Spinal cord (tissue), 10 donors: ENCODE measurements around the gene YTHDF2. TPM values are rescaled to one million over a fixed set of nuclear protein-coding genes. Genes with fewer than 3 reads are reported as not detected.
"Not testable (repeated sequence)": the region's sequence is repeated elsewhere in the genome, so short reads cannot be mapped to it uniquely, and the experiment has no call there.

Experiments
- DNase-seq, 6 donors: peaks; one replicate each; pipeline versions ENCODE4 v3.0.0 to v3.0.0-alpha.2; 2013 to 2015; ENCODE audit warnings: low spot score in 6 of 6, low read depth in 4 of 6
- H3K27ac ChIP-seq: one replicate; pipeline ENCODE4 v1.5.1; 2013; ENCODE audit warnings: low read depth, low read length, control low read depth
- H3K27me3 ChIP-seq: one replicate; pipeline ENCODE4 v1.6.1; 2013; ENCODE audit warnings: low read length; ENCODE audit not compliant: control insufficient read depth, insufficient read depth
- H3K36me3 ChIP-seq: one replicate; pipeline ENCODE4 v1.6.1; 2013; ENCODE audit warnings: low read length; ENCODE audit not compliant: control insufficient read depth, insufficient read depth
- H3K4me1 ChIP-seq: one replicate; pipeline ENCODE4 v1.6.1; 2013; ENCODE audit warnings: low read length; ENCODE audit not compliant: control insufficient read depth, insufficient read depth
- H3K4me3 ChIP-seq: one replicate; pipeline ENCODE4 v1.5.1; 2013; ENCODE audit warnings: low read depth, low read length, control low read depth
- H3K9me3 ChIP-seq: one replicate; pipeline ENCODE4 v1.6.1; 2013; ENCODE audit warnings: low read length; ENCODE audit not compliant: control insufficient read depth, insufficient read depth
- WGBS: methylation state at CpG from one replicate; pipeline ENCODE4 v1.1.5; 2013; ENCODE audit warnings: missing lambda C conversion rate; ENCODE audit not compliant: insufficient coverage; 5-methylcytosine and 5-hydroxymethylcytosine counted together
- long read RNA-seq, 4 donors: transcript quantifications; one replicate each; lab custom pipeline, GENCODE V29; 2026
- polyA plus RNA-seq, 2 donors: library from polyadenylated mRNA; unstranded; fragments of 120-200 nt; gene quantifications; one replicate each; pipeline ENCODE4 v1.2.1, GENCODE V29; 2013; ENCODE audit not compliant: insufficient read length in 2 of 2
- total RNA-seq, 2 donors: library from RNA; depleted of rRNA in 1 of 2; stranded (reverse); fragments of 120-200 nt in 1 of 2; fragments of >200 nt in 1 of 2; gene quantifications; one replicate each; pipeline versions ENCODE4 v1.2.3 to v1.2.4, GENCODE V29; 2013 to 2014
- donor health status: healthy.

Gene YTHDF2
- total RNA-seq (10 to 100 TPM; 46.9 to 48.7 TPM), polyA plus RNA-seq (10 to 100 TPM; 56.1 to 66.5 TPM)
- long read RNA-seq, donor 1, transcript YTHDF2-201 (5 exons, 2,925 nt): major isoform, 18 of 53 reads
- long read RNA-seq, donor 1, partial matches to known transcripts: 34 of 53 reads
- long read RNA-seq, donor 1, other reads (novel, unspliced or antisense): 0 of 53 reads
- long read RNA-seq, donor 2, transcript YTHDF2-201 (5 exons, 2,925 nt): major isoform, 6 of 12 reads
- long read RNA-seq, donor 2, partial matches to known transcripts: 5 of 12 reads
- long read RNA-seq, donor 2, other reads (novel, unspliced or antisense): 0 of 12 reads
- long read RNA-seq, donor 3, transcript YTHDF2-201 (5 exons, 2,925 nt): major isoform, 5 of 13 reads
- long read RNA-seq, donor 3, partial matches to known transcripts: 8 of 13 reads
- long read RNA-seq, donor 3, other reads (novel, unspliced or antisense): 0 of 13 reads
- long read RNA-seq, donor 4, transcript YTHDF2-201 (5 exons, 2,925 nt): major isoform, 8 of 38 reads
- long read RNA-seq, donor 4, partial matches to known transcripts: 27 of 38 reads
- long read RNA-seq, donor 4, other reads (novel, unspliced or antisense): 0 of 38 reads

DNA sequence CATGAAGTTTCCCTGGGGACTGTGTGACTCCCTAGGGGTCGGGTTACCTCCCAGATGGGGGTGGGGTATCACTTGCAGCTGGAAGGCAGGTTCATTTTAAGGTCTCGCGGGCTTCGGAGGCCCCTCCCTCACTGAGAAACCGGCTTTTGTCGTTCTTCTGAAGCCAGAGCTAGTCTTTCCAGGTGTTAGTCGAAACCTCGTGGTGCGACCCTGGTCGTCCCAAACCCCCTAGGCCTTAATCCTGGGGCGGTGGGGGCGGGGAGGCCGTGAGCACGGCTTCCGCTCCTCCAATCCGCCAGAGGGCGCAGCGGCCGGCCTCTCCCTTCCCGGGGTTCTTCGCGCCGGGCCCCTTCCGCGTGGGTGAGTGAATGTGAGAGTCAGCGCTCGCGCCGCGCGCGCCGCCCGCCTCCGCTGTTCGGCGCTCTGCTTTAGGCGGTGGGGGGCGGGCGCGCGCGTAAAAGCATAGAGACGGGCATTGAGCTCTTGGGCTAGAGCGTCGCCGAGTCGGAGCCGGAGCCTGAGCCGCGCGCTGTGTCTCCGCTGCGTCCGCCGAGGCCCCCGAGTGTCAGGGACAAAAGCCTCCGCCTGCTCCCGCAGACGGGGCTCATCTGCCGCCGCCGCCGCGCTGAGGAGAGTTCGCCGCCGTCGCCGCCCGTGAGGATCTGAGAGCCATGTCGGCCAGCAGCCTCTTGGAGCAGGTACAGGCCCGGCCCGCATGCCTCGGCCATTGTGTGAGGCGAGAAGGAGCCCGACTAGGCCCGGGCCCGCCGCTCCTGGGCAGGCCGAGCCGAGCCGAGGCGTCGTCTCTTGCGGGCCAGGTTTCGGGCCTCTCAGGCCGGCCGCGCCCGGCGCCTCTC is at the start of gene YTHDF2:
TSS of gene YTHDF2 (plus strand) at position 491 of the 857 bp plus-strand sequence. CDS start at position 672, 181 bp downstream.
- Histone ChIP-seq H3K4me1 (peaks cover 10% of the 10 kb centered on the region), H3K27ac (peak within 1 kb of the TSS; percentile 92), H3K36me3 (peaks cover 20% of the 10 kb centered on the region), H3K27me3 (no peaks in the 10 kb centered on the region), H3K9me3 (no peaks in the 10 kb centered on the region), H3K4me3 (peak within 1 kb of the TSS; percentile 89)
- WGBS: under 1% methylated on average over 92 of the region's 92 CpGs
- DNase-seq: peak; percentile 85 to 99 (median 97)

DNA sequence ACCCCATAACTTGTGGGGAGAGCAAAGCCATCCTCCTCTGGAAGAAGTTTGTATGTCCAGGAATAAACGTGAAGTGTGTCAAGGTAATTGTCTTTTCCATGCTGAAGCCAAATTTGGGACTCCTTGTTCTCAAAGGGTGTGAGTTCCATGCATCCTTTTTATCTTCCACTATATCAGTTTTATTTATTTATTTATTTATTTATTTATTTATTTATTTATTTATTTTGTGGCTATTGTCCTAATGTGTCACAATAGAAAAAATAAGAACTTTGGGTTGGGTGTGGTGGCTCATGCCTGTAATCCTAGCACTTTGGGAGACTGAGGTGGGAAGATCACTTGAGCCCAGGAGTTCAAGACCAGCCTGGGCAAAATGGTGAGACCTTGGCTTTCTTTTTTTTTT is 45.1 kb upstream of the YTHDF2 start:
- DNase-seq, H3K4me1 ChIP-seq, H3K4me3 ChIP-seq, H3K27ac ChIP-seq, H3K27me3 ChIP-seq, H3K9me3 ChIP-seq: not testable (repeated sequence)
- H3K36me3 ChIP-seq: peaks cover 31% of the 10 kb centered on the region
- no CpG with 5 or more reads among the region's 1 CpG for WGBS

DNA sequence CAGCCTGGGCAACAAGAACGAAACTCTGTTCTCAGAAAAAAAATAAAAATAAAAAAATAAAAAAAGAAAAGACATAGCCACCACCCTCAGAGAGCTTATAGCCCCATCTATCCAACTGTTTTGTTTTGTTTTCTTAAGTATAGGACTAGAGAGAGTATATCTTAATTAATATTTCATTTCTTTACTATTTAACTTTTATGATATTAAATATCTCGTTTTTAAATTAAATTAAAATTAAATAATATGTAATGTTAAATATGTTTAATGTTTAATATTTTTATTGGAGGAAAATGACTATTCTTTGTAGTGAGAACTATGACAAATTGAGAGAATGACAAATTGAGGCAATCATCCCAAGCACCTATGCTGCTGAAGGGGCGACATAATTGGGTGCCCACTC is 33.1 kb upstream of the YTHDF2 start:
- no peak for DNase-seq
- Histone ChIP-seq H3K27ac (no peak overlapping the region), H3K9me3 (no peaks in the 10 kb centered on the region), H3K36me3 (peaks cover 66% of the 10 kb centered on the region), H3K4me3 (no peak overlapping the region), H3K27me3 (no peaks in the 10 kb centered on the region), H3K4me1 (no peaks in the 10 kb centered on the region)
- no CpG with 5 or more reads among the region's 3 CpGs for WGBS

DNA sequence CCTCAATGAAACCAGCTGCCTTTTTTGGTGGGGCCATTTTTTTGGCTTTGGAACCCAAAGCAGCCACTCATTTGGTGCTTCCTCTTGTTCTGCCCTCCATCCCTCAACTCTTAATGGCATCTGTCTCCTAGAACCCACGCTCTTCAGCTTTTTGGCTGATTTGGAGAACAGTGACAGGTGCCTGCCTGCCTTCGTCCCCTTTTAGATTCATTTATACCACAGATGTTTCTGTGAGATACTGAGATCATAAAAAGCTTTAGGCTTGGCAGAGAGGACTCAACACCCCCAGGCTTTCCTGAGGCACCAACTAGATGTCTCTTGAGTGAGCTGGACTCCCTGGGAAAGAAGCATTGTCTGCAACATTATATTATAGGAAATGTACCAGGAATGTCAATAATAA is 20.4 kb upstream of the YTHDF2 start:
- no peaks in the 10 kb centered on the region for H3K27me3 ChIP-seq
- DNase-seq: no peak
- H3K27ac ChIP-seq: no peak overlapping the region
- WGBS: no CpG with 5 or more reads among the region's 2 CpGs
- no peaks in the 10 kb centered on the region for H3K9me3 ChIP-seq
- H3K4me1 ChIP-seq: no peaks in the 10 kb centered on the region
- H3K4me3 ChIP-seq: no peak overlapping the region
- H3K36me3 ChIP-seq: peaks cover 27% of the 10 kb centered on the region

DNA sequence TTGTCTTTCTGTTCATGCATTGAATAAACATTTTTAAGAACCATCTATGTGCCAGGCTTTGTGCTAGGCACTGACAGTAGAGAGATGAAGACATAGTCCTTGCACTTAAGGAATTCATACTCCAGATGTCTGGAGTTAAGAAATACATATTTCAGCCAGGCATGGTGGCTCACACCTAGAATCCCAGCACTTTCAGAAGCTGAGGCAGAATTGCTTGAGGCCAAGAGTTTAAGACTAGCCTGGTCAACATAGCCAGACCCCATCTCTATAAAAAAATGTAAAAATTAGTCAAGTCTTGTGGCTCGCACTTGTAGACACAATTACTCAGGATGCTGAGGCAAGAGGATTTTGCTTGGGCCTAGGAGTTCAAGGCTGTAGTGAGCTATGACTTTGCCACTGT is 18.6 kb upstream of the YTHDF2 start:
- H3K36me3 ChIP-seq: peaks cover 19% of the 10 kb centered on the region
- no peaks in the 10 kb centered on the region for H3K4me1 ChIP-seq
- no CpG with 5 or more reads among the region's 1 CpG for WGBS
- no peak for DNase-seq
- no peaks in the 10 kb centered on the region for H3K9me3 ChIP-seq
- H3K27ac ChIP-seq: no peak overlapping the region
- H3K27me3 ChIP-seq: no peaks in the 10 kb centered on the region
- no peak overlapping the region for H3K4me3 ChIP-seq

DNA sequence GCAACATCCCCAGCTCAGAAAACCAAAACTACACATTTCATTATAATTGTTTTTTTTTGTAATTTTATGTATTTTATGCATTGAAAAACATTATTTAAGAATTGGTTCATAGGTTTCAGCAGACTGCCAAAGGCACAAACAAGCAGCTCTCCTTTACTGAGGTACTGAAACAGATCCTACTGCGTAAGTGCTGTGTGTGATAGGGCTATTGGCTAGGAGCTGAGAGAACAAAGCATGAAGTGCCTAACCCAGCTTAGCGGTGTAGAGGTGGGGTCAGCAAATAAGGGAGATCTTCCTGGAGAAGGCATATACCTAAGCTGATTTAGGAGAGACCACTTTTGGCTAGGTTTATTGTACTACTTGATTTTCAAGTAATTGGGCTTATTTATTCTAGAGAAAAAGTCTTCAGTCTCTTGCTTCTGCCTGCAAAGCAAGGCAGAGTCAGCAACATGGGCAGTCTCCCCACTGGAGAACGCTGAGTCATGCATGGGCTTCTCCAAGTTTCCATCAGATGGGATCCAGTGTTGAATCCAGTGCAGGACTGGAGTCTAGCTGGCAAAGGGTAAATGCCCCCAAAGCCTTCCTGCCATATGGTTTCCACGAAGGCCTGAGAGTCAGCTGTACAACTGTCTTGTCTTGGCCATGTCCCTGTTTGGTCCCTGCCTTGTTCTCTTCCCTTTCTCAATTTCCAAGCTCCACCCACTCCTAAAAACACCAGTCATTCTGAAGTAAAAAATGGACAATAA is 18.0 kb upstream of the YTHDF2 start:
- H3K4me3 ChIP-seq: no peak overlapping the region
- peaks cover 16% of the 10 kb centered on the region for H3K36me3 ChIP-seq
- 71% methylated on average over 3 of the region's 4 CpGs for WGBS
- no peaks in the 10 kb centered on the region for H3K9me3 ChIP-seq
- H3K27ac ChIP-seq: no peak overlapping the region
- H3K4me1 ChIP-seq: no peaks in the 10 kb centered on the region
- DNase-seq: no peak
- no peaks in the 10 kb centered on the region for H3K27me3 ChIP-seq

DNA sequence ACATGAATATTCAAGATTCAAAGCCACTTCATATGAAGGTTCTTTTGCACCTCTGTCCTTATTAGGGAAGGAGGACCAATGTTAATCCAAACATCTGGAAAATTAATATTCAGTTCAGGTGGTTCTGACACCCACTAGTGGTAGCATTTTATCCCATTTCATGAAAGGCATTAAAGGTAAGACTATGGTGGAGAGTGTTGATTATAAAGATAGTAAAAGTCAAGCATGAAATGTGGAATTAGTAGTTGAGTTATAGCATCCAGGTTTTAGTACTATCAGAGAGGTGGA is 17.5 kb upstream of the YTHDF2 start:
- Histone ChIP-seq H3K4me1 (no peaks in the 10 kb centered on the region), H3K27me3 (no peaks in the 10 kb centered on the region), H3K4me3 (no peak overlapping the region), H3K36me3 (peaks cover 11% of the 10 kb centered on the region), H3K9me3 (no peaks in the 10 kb centered on the region), H3K27ac (no peak overlapping the region)
- DNase-seq: no peak

DNA sequence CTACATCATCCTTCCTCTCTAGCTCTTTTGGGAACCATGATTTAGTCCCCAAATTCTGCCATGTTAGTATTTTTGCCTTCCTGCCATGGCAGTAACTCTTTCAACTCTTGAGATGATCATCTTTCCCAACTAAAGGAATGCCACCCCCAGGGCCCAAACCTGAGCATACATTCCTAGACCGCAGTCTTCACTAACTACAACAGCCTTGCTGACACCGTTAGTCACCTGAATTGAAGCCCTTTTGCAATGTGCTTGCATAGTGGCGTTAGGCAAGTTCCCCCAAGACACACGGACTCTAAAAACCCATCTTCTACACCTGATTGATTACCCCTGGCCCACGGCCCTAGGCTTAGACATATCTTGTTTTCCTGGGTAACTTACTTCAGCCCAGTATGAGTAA is 16.4 kb upstream of the YTHDF2 start:
- no peak overlapping the region for H3K4me3 ChIP-seq
- H3K27me3 ChIP-seq: no peaks in the 10 kb centered on the region
- H3K36me3 ChIP-seq: peaks cover 4% of the 10 kb centered on the region
- H3K27ac ChIP-seq: no peak overlapping the region
- H3K4me1 ChIP-seq: no peaks in the 10 kb centered on the region
- H3K9me3 ChIP-seq: no peaks in the 10 kb centered on the region
- 84% methylated on average over 5 of the region's 5 CpGs for WGBS
- no peak for DNase-seq

DNA sequence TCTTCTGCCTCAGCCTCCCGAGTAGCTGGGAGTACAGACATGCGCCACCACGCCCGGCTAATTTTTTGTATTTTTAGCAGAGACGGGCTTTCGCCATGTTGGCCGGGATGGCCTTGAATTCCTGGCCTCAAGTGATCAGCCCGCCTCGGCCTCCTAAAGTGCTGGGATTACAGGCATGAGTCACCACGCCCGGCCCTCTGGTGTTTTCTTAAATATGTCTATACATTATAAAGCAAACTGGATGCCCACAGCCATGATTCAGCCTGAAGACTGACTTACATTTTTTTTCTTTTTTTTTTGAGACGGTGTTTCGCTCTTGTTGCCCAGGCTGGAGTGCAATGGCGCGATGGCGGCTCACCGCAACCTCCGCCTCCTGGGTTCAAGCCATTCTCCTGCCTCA is 14.8 kb upstream of the YTHDF2 start:
- H3K27ac ChIP-seq, H3K27me3 ChIP-seq, H3K4me1 ChIP-seq, DNase-seq, H3K36me3 ChIP-seq, H3K9me3 ChIP-seq, H3K4me3 ChIP-seq: not testable (repeated sequence)
- 98% methylated on average over 14 of the region's 18 CpGs for WGBS
